Ovary (tissue), 3 donors: ENCODE results near the gene IL23R.

Experiments
- EP300 ChIP-seq: sonication (generic); formaldehyde crosslinking; IDR thresholded peaks from one replicate; pipeline ENCODE4 v1.6.1; 2017; ENCODE audit warnings: antibody characterized with exemption
- POLR2A ChIP-seq: fragments of 450-650 bp; IDR thresholded peaks from one replicate; pipeline ENCODE4 v1.6.1; 2017; ENCODE audit warnings: antibody characterized with exemption, mild to moderate bottlenecking, moderate library complexity
- TF ChIP-seq, protein P1 (sequence below), 3 donors: fragments of 450-650 bp in 2 of 3; fragments of 200-600 bp in 1 of 3; IDR thresholded peaks; one replicate each; pipeline versions ENCODE4 v1.5.1 to v1.8.0; 2016 to 2022; ENCODE audit warnings: antibody characterized with exemption in 3 of 3, mild to moderate bottlenecking in 1 of 3
- donor health status: DM: no; HTN: no; CAD: no.

DNA sequence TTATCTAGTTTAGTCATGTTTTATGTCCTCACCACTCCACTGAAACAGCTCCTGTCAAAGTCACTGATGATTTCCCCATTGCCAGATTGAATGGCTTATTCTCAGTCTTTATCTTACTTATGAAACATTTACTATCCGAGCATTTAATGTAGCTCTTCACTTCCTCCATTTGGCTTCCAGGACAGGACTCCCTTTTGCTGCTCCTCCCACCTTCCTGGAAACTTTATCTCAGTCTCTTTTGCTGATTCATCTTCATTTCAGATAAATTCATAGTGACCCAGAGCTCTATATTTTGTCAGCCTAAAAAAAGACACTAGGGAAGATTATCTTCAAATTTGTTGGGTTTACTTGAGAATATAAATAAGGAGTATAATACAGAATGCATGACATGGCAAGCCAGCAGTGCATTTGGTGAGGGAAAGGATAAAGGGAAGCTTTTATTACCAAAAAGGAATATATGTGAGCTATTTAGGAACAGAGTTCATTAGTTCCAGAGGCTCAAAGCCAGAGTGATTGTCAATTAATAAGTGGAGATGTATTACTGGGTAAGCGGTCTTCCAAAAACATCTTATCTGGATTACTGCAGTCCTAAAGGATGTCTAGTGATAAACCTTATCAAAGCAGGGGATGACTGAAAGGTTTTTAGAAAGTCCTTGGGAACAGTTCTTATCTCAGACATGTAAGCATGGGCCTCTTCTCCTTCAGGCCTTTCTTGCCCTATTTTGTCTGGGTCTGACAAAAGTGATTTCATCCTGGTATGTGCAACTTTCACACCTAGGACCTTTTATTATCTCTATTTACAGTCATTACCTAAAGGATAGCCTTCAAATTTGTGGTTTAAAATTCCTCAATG lies 25.6 kb downstream of the IL23R start:
- TF ChIP-seq, protein P1, sequence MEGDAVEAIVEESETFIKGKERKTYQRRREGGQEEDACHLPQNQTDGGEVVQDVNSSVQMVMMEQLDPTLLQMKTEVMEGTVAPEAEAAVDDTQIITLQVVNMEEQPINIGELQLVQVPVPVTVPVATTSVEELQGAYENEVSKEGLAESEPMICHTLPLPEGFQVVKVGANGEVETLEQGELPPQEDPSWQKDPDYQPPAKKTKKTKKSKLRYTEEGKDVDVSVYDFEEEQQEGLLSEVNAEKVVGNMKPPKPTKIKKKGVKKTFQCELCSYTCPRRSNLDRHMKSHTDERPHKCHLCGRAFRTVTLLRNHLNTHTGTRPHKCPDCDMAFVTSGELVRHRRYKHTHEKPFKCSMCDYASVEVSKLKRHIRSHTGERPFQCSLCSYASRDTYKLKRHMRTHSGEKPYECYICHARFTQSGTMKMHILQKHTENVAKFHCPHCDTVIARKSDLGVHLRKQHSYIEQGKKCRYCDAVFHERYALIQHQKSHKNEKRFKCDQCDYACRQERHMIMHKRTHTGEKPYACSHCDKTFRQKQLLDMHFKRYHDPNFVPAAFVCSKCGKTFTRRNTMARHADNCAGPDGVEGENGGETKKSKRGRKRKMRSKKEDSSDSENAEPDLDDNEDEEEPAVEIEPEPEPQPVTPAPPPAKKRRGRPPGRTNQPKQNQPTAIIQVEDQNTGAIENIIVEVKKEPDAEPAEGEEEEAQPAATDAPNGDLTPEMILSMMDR (IDR thresholded peaks at IDR 0.05), result no peak
- no peak for TF ChIP-seq POLR2A
- TF ChIP-seq EP300, result no peak
